Upper lobe of left lung (tissue), 6 donors: ENCODE measurements around the gene KCNC1. TPM values are rescaled to one million over a fixed set of nuclear protein-coding genes. Genes with fewer than 3 reads are reported as not detected.

Source experiments
- ATAC-seq, 2 donors: fragments of 200-7000 bp; cut with Tn5 transposase; one replicate each; pipeline ENCODE4 v1.9.1; 2022; ENCODE audit warnings: mild to moderate bottlenecking in 2 of 2, moderate library complexity in 2 of 2; ENCODE audit not compliant: low FRiP score in 2 of 2
- DNase-seq, 2 donors: peaks; one replicate each; pipeline ENCODE4 v3.0.0-alpha.2; 2019 to 2020
- H3K27ac ChIP-seq, 4 donors: fragments of 200-600 bp; sonication (generic); one replicate each; pipeline ENCODE4 v1.5.1; 2016 to 2019
- H3K27me3 ChIP-seq, 4 donors: fragments of 200-600 bp; sonication (generic); one replicate each; pipeline ENCODE4 v1.5.1; 2017 to 2019
- H3K36me3 ChIP-seq, 4 donors: fragments of 200-600 bp; sonication (generic); one replicate each; pipeline ENCODE4 v1.5.1; 2016 to 2019
- H3K4me1 ChIP-seq, 4 donors: fragments of 200-600 bp; sonication (generic); one replicate each; pipeline ENCODE4 v1.5.1; 2018 to 2019
- H3K4me3 ChIP-seq, 4 donors: fragments of 200-600 bp; sonication (generic); one replicate each; pipeline ENCODE4 v1.5.1; 2017 to 2019; ENCODE audit warnings: mild to moderate bottlenecking in 2 of 4, moderate library complexity in 1 of 4
- H3K9me3 ChIP-seq, 4 donors: fragments of 200-600 bp; sonication (generic); one replicate each; pipeline ENCODE4 v1.5.1; 2018 to 2019
- CTCF ChIP-seq, 6 experiments: fragments of 450-650 bp in 4 of 6; fragments of 200-600 bp in 2 of 6; sonication (generic) in 2 of 6; IDR thresholded peaks; one replicate each; pipeline ENCODE4 v1.5.1; 2016 to 2019; ENCODE audit warnings: antibody characterized with exemption in 6 of 6
- EP300 ChIP-seq, 4 donors: sonication (generic); formaldehyde crosslinking; IDR thresholded peaks; one replicate each; pipeline ENCODE4 v1.5.1; 2017; ENCODE audit warnings: antibody characterized with exemption in 4 of 4, control low read depth in 2 of 4
- POLR2A ChIP-seq, 4 donors: fragments of 450-650 bp; IDR thresholded peaks; one replicate each; pipeline ENCODE4 v1.5.1; 2016 to 2017; ENCODE audit warnings: antibody characterized with exemption in 4 of 4, mild to moderate bottlenecking in 2 of 4
- POLR2AphosphoS5 ChIP-seq, 2 donors: sonication (generic); formaldehyde crosslinking; IDR thresholded peaks; one replicate each; pipeline ENCODE4 v1.5.1; 2017; ENCODE audit warnings: antibody characterized with exemption in 2 of 2
- WGBS, 2 donors: methylation state at CpG; one replicate each; pipeline ENCODE4 v1.1.5; 2017 to 2018; 5-methylcytosine and 5-hydroxymethylcytosine counted together
- total RNA-seq, 6 donors: library from RNA; depleted of rRNA in 4 of 6; stranded (reverse); fragments of >200 nt in 4 of 6; gene quantifications; one replicate each; pipeline versions ENCODE4 v1.1.0 to v1.2.1, GENCODE V29; 2016 to 2021
- donor health status: DM: no; HTN: no; CAD: no; lungs with moderate emphysema.
- donor health status: DM: no; HTN: yes; CAD: no; lungs with severe emphysema.

The KCNC1 gene
- total RNA-seq, 6 donors from 2014 or later, result not detected

GRCh38 chr11:17702876-17703275 is 31.7 kb upstream of the KCNC1 start:
- Histone ChIP-seq H3K4me3 (no peak overlapping the region), H3K27me3 (no peaks in the 10 kb centered on the region), H3K4me1 (no peaks in the 10 kb centered on the region), H3K27ac (no peak overlapping the region), H3K9me3 (peaks cover 0 to 6% (median 2%) of the 10 kb centered on the region in 4 donors), H3K36me3 (no peaks in the 10 kb centered on the region)
- no peak for TF ChIP-seq POLR2AphosphoS5 (IDR thresholded peaks at IDR 0.05)
- TF ChIP-seq POLR2A (IDR thresholded peaks at IDR 0.05), result no peak
- no peak for TF ChIP-seq EP300 (IDR thresholded peaks at IDR 0.05)
- no peak for TF ChIP-seq CTCF (IDR thresholded peaks at IDR 0.05)
- DNase-seq, result no peak
- ATAC-seq, result no peak
- 70 to 78% methylated on average over 5 of the region's 5 CpGs for WGBS, 2 donors

GRCh38 chr11:17703951-17704350 is 30.6 kb upstream of the KCNC1 start:
- Histone ChIP-seq H3K4me1 (no peaks in the 10 kb centered on the region), H3K36me3 (no peaks in the 10 kb centered on the region), H3K4me3 (no peak overlapping the region), H3K27ac (no peak overlapping the region), H3K27me3 (no peaks in the 10 kb centered on the region), H3K9me3 (peaks cover 0 to 6% (median 2%) of the 10 kb centered on the region in 4 donors)
- 80 to 86% methylated on average over 2 of the region's 2 CpGs for WGBS, 2 donors
- TF ChIP-seq CTCF (IDR thresholded peaks at IDR 0.05) (no peak), POLR2A (IDR thresholded peaks at IDR 0.05) (no peak), EP300 (IDR thresholded peaks at IDR 0.05) (no peak), POLR2AphosphoS5 (IDR thresholded peaks at IDR 0.05) (no peak)
- no peak for ATAC-seq
- no peak for DNase-seq

- ATAC-seq (no peak), DNase-seq (no peak)
- Histone ChIP-seq H3K27me3 (no peaks in the 10 kb centered on the region), H3K27ac (no peak overlapping the region), H3K36me3 (no peaks in the 10 kb centered on the region), H3K4me3 (no peak overlapping the region), H3K9me3 (peaks cover 0 to 6% (median 2%) of the 10 kb centered on the region in 4 donors), H3K4me1 (no peaks in the 10 kb centered on the region)
- TF ChIP-seq CTCF (IDR thresholded peaks at IDR 0.05) (no peak), EP300 (IDR thresholded peaks at IDR 0.05) (no peak), POLR2AphosphoS5 (IDR thresholded peaks at IDR 0.05) (no peak), POLR2A (IDR thresholded peaks at IDR 0.05) (no peak)
- 40 to 46% methylated on average over 2 to 4 of the region's 4 CpGs for WGBS, 2 donors
Measured at GRCh38 chr11:17707830-17708229, 26.8 kb upstream of the KCNC1 start.

- Histone ChIP-seq H3K4me1 (no peaks in the 10 kb centered on the region), H3K36me3 (no peaks in the 10 kb centered on the region), H3K9me3 (no peaks in the 10 kb centered on the region), H3K27ac (no peak overlapping the region), H3K27me3 (no peaks in the 10 kb centered on the region), H3K4me3 (no peak overlapping the region)
- DNase-seq (no peak), ATAC-seq (no peak)
- TF ChIP-seq CTCF (IDR thresholded peaks at IDR 0.05) (no peak), POLR2A (IDR thresholded peaks at IDR 0.05) (no peak), EP300 (IDR thresholded peaks at IDR 0.05) (no peak), POLR2AphosphoS5 (IDR thresholded peaks at IDR 0.05) (no peak)
- 22 to 33% methylated on average over 2 to 4 of the region's 4 CpGs for WGBS, 2 donors
Measured at GRCh38 chr11:17711836-17712235, 22.7 kb upstream of the KCNC1 start.

- 0% methylated on average over 1 of the region's 1 CpG for WGBS, 2 donors
- Histone ChIP-seq H3K4me3 (no peak overlapping the region), H3K27ac (no peak overlapping the region), H3K4me1 (no peaks in the 10 kb centered on the region), H3K27me3 (no peaks in the 10 kb centered on the region), H3K36me3 (no peaks in the 10 kb centered on the region), H3K9me3 (no peaks in the 10 kb centered on the region)
- ATAC-seq (no peak), DNase-seq (no peak)
- TF ChIP-seq CTCF (IDR thresholded peaks at IDR 0.05), result no peak
- no peak for TF ChIP-seq POLR2A (IDR thresholded peaks at IDR 0.05)
- TF ChIP-seq EP300 (IDR thresholded peaks at IDR 0.05), result no peak
- no peak for TF ChIP-seq POLR2AphosphoS5 (IDR thresholded peaks at IDR 0.05)
Measured at GRCh38 chr11:17713851-17714250, 20.7 kb upstream of the KCNC1 start.
